Occipital lobe (tissue), 2 donors: Measurements from ENCODE around the gene CIAO3. TPM values are rescaled to one million over a fixed set of nuclear protein-coding genes. Genes with fewer than 3 reads are reported as not detected.

Source experiments
- DNase-seq: peaks from one replicate; lab custom pipeline; 2025; lab: John Stamatoyannopoulos, UW
- total RNA-seq: library from RNA; depleted of rRNA; stranded (reverse); fragments of >200 nt; gene quantifications from one replicate; pipeline ENCODE4 v1.2.3, GENCODE V29; 2014

Gene CIAO3
- total RNA-seq, 1 donor from 2014 or later = 48.8 TPM

- no peak for DNase-seq
Measured at GRCh38 chr16:735982-736453, 4.8 kb downstream of the CIAO3 start.

GRCh38 chr16:734981-735881 is 5.6 kb downstream of the CIAO3 start:
- no peak for DNase-seq

GRCh38 chr16:734208-734980 is 6.4 kb downstream of the CIAO3 start:
- no peak for DNase-seq

GRCh38 chr16:733382-734207 is 7.2 kb downstream of the CIAO3 start:
- DNase-seq = no peak

GRCh38 chr16:732936-733335 is 7.9 kb downstream of the CIAO3 start:
- DNase-seq = no peak

GRCh38 chr16:732332-732731 is 8.5 kb downstream of the CIAO3 start:
- no peak for DNase-seq

DNA sequence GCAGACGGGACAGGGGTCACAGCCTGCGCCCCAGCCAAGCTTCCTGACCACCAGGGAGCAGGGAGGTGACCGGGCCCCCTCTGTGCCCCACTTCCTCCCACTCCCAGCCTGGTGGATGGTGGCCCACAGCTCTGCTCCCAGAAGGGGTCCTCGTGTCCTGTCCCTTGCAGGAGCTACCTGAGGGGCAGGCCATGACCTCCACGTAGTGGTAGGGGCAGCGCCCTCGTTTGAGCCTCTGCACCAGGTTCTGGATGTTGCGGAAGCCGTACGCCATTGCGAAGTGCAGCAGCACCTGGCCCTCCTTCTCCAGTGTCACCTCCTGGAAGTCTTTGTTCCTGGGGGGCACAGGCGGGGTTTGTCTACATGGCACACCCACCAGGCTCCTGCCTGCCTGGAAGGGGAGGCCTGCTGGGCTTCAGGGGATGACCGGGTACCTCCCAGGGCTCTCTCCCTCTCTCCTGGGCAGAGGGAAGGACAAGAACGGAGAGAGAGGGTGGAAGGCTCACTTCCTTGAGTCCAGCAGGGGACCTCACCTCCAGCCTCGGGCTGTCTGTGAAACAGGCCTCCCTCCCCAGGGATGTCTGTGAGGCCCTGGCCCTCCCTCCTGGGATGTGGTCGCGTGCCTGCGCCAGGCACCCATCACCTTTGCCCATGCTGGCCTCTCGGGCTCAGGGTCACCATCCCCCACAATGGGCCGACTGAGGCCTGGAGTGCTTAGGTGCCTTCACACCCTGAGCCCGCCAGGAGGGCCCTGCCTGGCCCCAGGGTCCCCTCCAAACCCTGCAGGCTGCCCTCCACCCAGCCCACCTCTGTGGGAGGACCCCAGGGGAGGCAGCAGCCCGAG is 9.9 kb downstream of the CIAO3 start:
- DNase-seq = no peak

GRCh38 chr16:729768-730665 is 10.8 kb downstream of the CIAO3 start:
- no peak for DNase-seq

- no peak for DNase-seq
Measured at GRCh38 chr16:728890-729744, 11.7 kb downstream of the CIAO3 start.

- DNase-seq = peak; percentile 53
Measured at GRCh38 chr16:728131-728889, 12.5 kb downstream of the CIAO3 start.

- no peak for DNase-seq
Measured at GRCh38 chr16:727291-727977, 13.4 kb downstream of the CIAO3 start.

DNA sequence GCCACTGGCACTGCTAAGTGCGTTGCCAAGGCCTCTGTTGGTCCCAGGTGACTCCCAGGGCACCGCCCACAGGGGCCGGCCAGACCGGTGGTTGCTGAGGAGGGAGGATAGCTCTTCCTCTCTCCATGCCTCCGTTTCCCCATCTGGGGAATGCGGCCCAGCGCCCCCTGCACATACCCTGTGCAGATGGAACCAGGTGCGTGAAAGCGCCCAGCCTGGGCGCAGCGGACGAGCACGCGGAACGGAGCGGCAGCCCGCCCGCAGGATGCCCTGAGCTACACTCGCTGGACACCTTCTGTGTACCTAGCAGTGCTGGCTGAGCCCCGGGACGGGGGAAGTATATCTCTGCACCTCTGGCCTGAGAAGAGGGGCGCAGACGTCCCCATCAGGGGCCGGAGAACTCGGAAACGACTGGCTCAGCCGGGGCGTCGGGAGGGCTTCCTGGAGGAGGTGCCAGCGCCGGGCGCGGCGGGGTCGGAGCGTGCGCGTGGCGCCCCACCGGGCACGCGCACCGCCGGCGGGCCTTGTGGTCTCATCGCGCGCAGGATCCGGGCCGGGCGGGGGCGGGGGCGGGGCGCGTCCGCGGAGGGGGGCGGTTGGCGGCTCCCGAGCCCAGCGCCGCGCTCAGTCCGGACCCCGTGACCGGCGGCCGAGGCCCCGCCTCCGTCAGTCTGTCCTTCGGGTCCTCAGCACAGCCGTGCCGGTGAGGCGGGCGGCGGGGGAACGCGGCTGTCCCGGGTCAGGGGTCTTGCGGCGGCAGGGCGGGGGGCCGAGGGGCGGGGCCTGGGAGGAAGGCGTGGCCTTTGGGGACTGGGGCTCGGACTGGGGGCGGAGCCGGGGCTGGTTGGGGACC is 14.1 kb downstream of the CIAO3 start, which contains the start of the genes CCDC78 and HAGHL:
TSS of gene CCDC78 (minus strand) at position 6 of the 853 bp plus-strand sequence. CDS start 76 bp downstream, outside the sequence.
TSS of gene HAGHL (plus strand) at position 669 of the 853 bp plus-strand sequence. CDS start 404 bp downstream, outside the sequence.
- peak; percentile 62 for DNase-seq

- no peak for DNase-seq
Measured at GRCh38 chr16:726188-726437, 14.7 kb downstream of the CIAO3 start.

DNA sequence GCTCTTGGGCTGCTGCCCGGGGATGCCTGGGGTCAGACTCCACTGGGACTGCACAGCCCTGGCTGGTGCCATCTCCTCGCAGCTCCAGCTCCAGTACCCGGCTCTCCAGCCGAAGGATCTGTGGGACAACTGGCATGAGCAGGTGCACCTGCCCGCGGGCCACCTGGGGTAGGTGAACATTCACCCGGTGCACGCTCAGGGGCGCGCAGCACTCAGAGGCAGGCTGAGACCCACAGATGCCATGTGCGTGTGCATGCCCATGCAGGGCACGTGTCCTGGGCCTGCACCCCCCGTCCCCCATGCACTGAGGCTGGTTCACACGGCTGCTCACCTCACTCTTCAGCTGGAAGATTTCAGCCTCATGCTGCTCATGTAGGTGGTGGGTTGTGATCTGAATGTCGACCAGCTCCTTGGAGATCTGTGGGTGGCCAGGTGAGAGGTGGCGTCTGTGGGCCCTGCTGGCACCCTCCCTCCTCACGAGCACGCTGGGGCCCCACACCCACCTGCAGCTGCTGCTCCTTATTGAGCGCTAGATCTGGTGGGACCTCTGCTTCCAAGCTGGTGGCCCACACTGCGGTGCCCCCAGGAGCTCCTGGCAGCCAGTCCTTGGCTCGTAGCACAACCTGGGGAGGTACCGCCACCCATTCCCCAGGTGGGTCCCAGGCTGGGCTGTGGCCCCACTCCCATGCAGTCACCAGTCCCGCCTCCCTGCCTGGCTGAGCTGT is 15.2 kb downstream of the CIAO3 start:
- no peak for DNase-seq

- no peak for DNase-seq
Measured at GRCh38 chr16:725041-725376, 15.8 kb downstream of the CIAO3 start.
